GM19193 (cell line): ENCODE measurements around the gene YJEFN3.

Experiments
- POLR2A ChIP-seq: IDR thresholded peaks from 4 replicates; pipeline ENCODE4 v1.6.1; 2011; ENCODE audit not compliant: insufficient read depth, insufficient read length; ENCODE audit errors: extremely low read depth

Gene YJEFN3

GRCh38 chr19:19527371-19527656 lies 1.4 kb upstream of the YJEFN3 start:
- TF ChIP-seq POLR2A = no peak

- no peak for TF ChIP-seq POLR2A
These were observed 761 bp upstream of the YJEFN3 start for GRCh38 chr19:19527674-19528625.

- TF ChIP-seq POLR2A = no peak
These were observed 1.2 kb downstream of the YJEFN3 start for GRCh38 chr19:19529783-19530422.

- no peak for TF ChIP-seq POLR2A
These were observed 1.7 kb downstream of the YJEFN3 start for GRCh38 chr19:19530423-19530804.

GRCh38 chr19:19530889-19531288 lies 2.2 kb downstream of the YJEFN3 start:
- no peak for TF ChIP-seq POLR2A

GRCh38 chr19:19531951-19532805 lies 3.5 kb downstream of the YJEFN3 start:
- no peak for TF ChIP-seq POLR2A

- TF ChIP-seq POLR2A = no peak
These were observed 4.3 kb downstream of the YJEFN3 start for GRCh38 chr19:19532806-19533701.

- no peak for TF ChIP-seq POLR2A
These were observed 5.1 kb downstream of the YJEFN3 start for GRCh38 chr19:19533841-19534240.

- no peak for TF ChIP-seq POLR2A
These were observed 6.0 kb downstream of the YJEFN3 start for GRCh38 chr19:19534556-19535265.

- no peak for TF ChIP-seq POLR2A
These were observed 6.8 kb downstream of the YJEFN3 start for GRCh38 chr19:19535311-19536191.

- TF ChIP-seq POLR2A = no peak
These were observed 8.7 kb downstream of the YJEFN3 start for GRCh38 chr19:19537075-19538048.

- TF ChIP-seq POLR2A = no peak
These were observed 9.5 kb downstream of the YJEFN3 start, which contains the start of gene CILP2 for GRCh38 chr19:19538061-19538784. Gene CILP2 (plus strand): TSS chr19:19538265. CDS start chr19:19538350, 85 bp downstream.
